HEK293 (cell line): ENCODE results near the gene PPP2R2D.

Experiments
- CTCF ChIA-PET: fragments of 350-600 bp; formaldehyde crosslinking; extraction: SDS; loops from one replicate; lab custom pipeline; 2021; ENCODE audit warnings: antibody characterized with exemption; lab: Yijun Ruan, JAX
- POLR2A ChIA-PET: fragments of 300-600 bp; formaldehyde crosslinking; extraction: SDS; loops from one replicate; lab custom pipeline; 2020; ENCODE audit warnings: antibody characterized with exemption, inconsistent platforms; lab: Yijun Ruan, JAX
- H3K27ac ChIP-seq: fragments of 200-500 bp; sonication (Bioruptor generic); 2 replicates; pipeline ENCODE4 v1.5.1; 2014; ENCODE audit warnings: low read depth, low read length, control low read depth, inconsistent platforms; ENCODE audit errors: extremely low read depth
- H3K36me3 ChIP-seq, 2 experiments: fragments of 200-500 bp in 1 of 2; sonication (Bioruptor generic) in 1 of 2; 1 replicate in 1 of 2; 2 replicates in 1 of 2; pipeline ENCODE4 v1.5.1; 2014 to 2017; ENCODE audit warnings: inconsistent platforms in 2 of 2, low read length in 2 of 2; ENCODE audit not compliant: control insufficient read depth in 2 of 2, insufficient read depth in 1 of 2
- H3K4me1 ChIP-seq: fragments of 200-500 bp; sonication (Bioruptor generic); 2 replicates; pipeline ENCODE4 v1.5.1; 2014; ENCODE audit warnings: mild to moderate bottlenecking, low read length, inconsistent platforms; ENCODE audit not compliant: control insufficient read depth, insufficient read depth
- H3K4me3 ChIP-seq: 2 replicates; pipeline ENCODE4 v1.5.1; 2011; ENCODE audit warnings: low read depth, mild to moderate bottlenecking, control low read depth, low read length, moderate library complexity
- H3K9me3 ChIP-seq: fragments of 200-500 bp; sonication (Bioruptor generic); 2 replicates; pipeline ENCODE4 v1.5.1; 2014; ENCODE audit warnings: low read depth, low read length, inconsistent platforms; ENCODE audit not compliant: control insufficient read depth, insufficient read depth
- BCL11A ChIP-seq: fragments of 450-650 bp; formaldehyde crosslinking; IDR thresholded peaks from 2 replicates; pipeline ENCODE4 v1.5.1; 2016; ENCODE audit warnings: low read depth, missing biosample characterization, missing genetic modification characterization
- BCL6B ChIP-seq: fragments of 450-650 bp; formaldehyde crosslinking; IDR thresholded peaks from 2 replicates; pipeline ENCODE4 v1.5.1; 2017; ENCODE audit warnings: missing biosample characterization, missing genetic modification characterization
- EGR2 ChIP-seq: fragments of 450-650 bp; formaldehyde crosslinking; IDR thresholded peaks from 2 replicates; pipeline ENCODE4 v1.5.1; 2016; ENCODE audit warnings: low read depth, missing biosample characterization, missing genetic modification characterization
- ELK4 ChIP-seq: IDR thresholded peaks from 2 replicates; pipeline ENCODE4 v1.6.1; 2011; ENCODE audit warnings: mild to moderate bottlenecking, low read depth, low read length, borderline replicate concordance
- HOXC10 ChIP-seq: sonication (generic); formaldehyde crosslinking; IDR thresholded peaks from 2 replicates; pipeline ENCODE4 v1.8.1; 2023; ENCODE audit warnings: mild to moderate bottlenecking, missing genetic modification reagents
- REPIN1 ChIP-seq: fragments of 450-650 bp; formaldehyde crosslinking; IDR thresholded peaks from 2 replicates; pipeline ENCODE4 v1.5.1; 2017; ENCODE audit warnings: missing biosample characterization, missing genetic modification characterization, low read depth
- SALL2 ChIP-seq: fragments of 450-650 bp; formaldehyde crosslinking; IDR thresholded peaks from 2 replicates; pipeline ENCODE4 v1.5.0; 2017; ENCODE audit warnings: missing biosample characterization, mild to moderate bottlenecking, missing genetic modification characterization, borderline replicate concordance
- SETDB1 ChIP-seq: IDR thresholded peaks from one replicate; pipeline ENCODE4 v1.6.1; 2017; ENCODE audit warnings: mild to moderate bottlenecking, low read length, moderate library complexity, mixed read lengths; ENCODE audit not compliant: insufficient read length
- ZBTB26 ChIP-seq: fragments of 450-650 bp; formaldehyde crosslinking; optimal IDR thresholded peaks from 2 replicates; pipeline ENCODE3; 2016; ENCODE audit warnings: missing biosample characterization, mild to moderate bottlenecking, missing genetic modification characterization
- ZFP69B ChIP-seq: fragments of 450-650 bp; formaldehyde crosslinking; IDR thresholded peaks from 2 replicates; pipeline ENCODE4 v1.5.1; 2016; ENCODE audit warnings: missing biosample characterization, missing genetic modification characterization
- ZNF157 ChIP-seq: fragments of 450-650 bp; formaldehyde crosslinking; IDR thresholded peaks from 2 replicates; pipeline ENCODE4 v1.5.1; 2016; ENCODE audit warnings: missing biosample characterization, missing genetic modification characterization
- ZNF239 ChIP-seq: fragments of 450-650 bp; formaldehyde crosslinking; IDR thresholded peaks from 2 replicates; pipeline ENCODE4 v1.5.1; 2016; ENCODE audit warnings: missing biosample characterization, missing genetic modification characterization
- ZNF24 ChIP-seq: fragments of 450-650 bp; formaldehyde crosslinking; IDR thresholded peaks from 2 replicates; pipeline ENCODE4 v1.5.1; 2016; ENCODE audit warnings: missing biosample characterization, missing genetic modification characterization
- ZNF302 ChIP-seq: fragments of 450-650 bp; formaldehyde crosslinking; IDR thresholded peaks from 2 replicates; pipeline ENCODE4 v1.5.1; 2016; ENCODE audit warnings: missing biosample characterization, missing genetic modification characterization, low read depth
- ZNF37A ChIP-seq: fragments of 450-650 bp; IDR thresholded peaks from 2 replicates; pipeline ENCODE4 v1.5.1; 2018; ENCODE audit warnings: missing biosample characterization, missing genetic modification characterization
- ZNF394 ChIP-seq: fragments of 450-650 bp; formaldehyde crosslinking; IDR thresholded peaks from 2 replicates; pipeline ENCODE4 v1.5.1; 2016; ENCODE audit warnings: missing biosample characterization, missing genetic modification characterization, mild to moderate bottlenecking, moderate library complexity, borderline replicate concordance
- ZNF624 ChIP-seq: fragments of 450-650 bp; formaldehyde crosslinking; IDR thresholded peaks from 2 replicates; pipeline ENCODE4 v1.5.1; 2017; ENCODE audit warnings: missing biosample characterization, missing genetic modification characterization
- ZNF658 ChIP-seq: fragments of 450-650 bp; formaldehyde crosslinking; IDR thresholded peaks from 2 replicates; pipeline ENCODE4; 2016; ENCODE audit warnings: missing biosample characterization, missing genetic modification characterization
- ZNF677 ChIP-seq: fragments of 450-650 bp; IDR thresholded peaks from 2 replicates; pipeline ENCODE4 v1.5.0; 2018; ENCODE audit warnings: missing biosample characterization, mild to moderate bottlenecking, missing genetic modification characterization, moderate library complexity
- ZNF747 ChIP-seq: fragments of 450-650 bp; formaldehyde crosslinking; IDR thresholded peaks from 2 replicates; pipeline ENCODE4 v1.5.1; 2016; ENCODE audit warnings: missing biosample characterization, missing genetic modification characterization
- ZNF777 ChIP-seq: fragments of 450-650 bp; formaldehyde crosslinking; IDR thresholded peaks from 2 replicates; pipeline ENCODE4 v1.5.1; 2017; ENCODE audit warnings: missing biosample characterization, missing genetic modification characterization, borderline replicate concordance
- ZSCAN5A ChIP-seq: fragments of 450-650 bp; formaldehyde crosslinking; IDR thresholded peaks from 2 replicates; pipeline ENCODE4 v1.5.1; 2016; ENCODE audit warnings: missing biosample characterization, missing genetic modification characterization

Gene PPP2R2D

GRCh38 chr10:131905603-131906268 lies 4.9 kb downstream of the PPP2R2D start (continued):
- TF ChIP-seq ZNF677 (tag by site-specific recombination) (no peak), ZSCAN5A (no peak), BCL6B (tag by site-specific recombination) (no peak), ZNF777 (tag by site-specific recombination) (no peak), ZNF24 (no peak), ZNF394 (tag by site-specific recombination) (no peak), HOXC10 (CRISPR knock-in tag) (no peak), ZBTB26 (no peak), SETDB1 (no peak), ZNF624 (tag by site-specific recombination) (no peak), SALL2 (tag by site-specific recombination) (no peak), ZNF658 (tag by site-specific recombination) (no peak)

GRCh38 chr10:131906269-131906639 lies 5.4 kb downstream of the PPP2R2D start:
- H3K36me3 ChIP-seq = peaks cover 19 to 35% of the 10 kb centered on the region in 2 experiments; a peak in 2 of 3 replicates
- TF ChIP-seq BCL11A (tag by site-specific recombination) (no peak), ZNF157 (tag by site-specific recombination) (no peak), ELK4 (no peak), ZNF239 (no peak), ZFP69B (tag by site-specific recombination) (no peak), EGR2 (no peak), ZNF747 (tag by site-specific recombination) (no peak), REPIN1 (tag by site-specific recombination) (no peak), ZNF302 (tag by site-specific recombination) (no peak), ZNF37A (tag by site-specific recombination) (no peak)
- TF ChIP-seq, all 188 proteins: peak for 0
- ChIA-PET POLR2A (no interaction called here), CTCF (interaction anchor here (0.6 to 1.1 kb wide), 2 partner anchors 37 to 787 kb away, joined by 3 to 4 read pairs; no protein-coding TSS in a partner anchor)
- no peak overlapping the region for H3K4me3 ChIP-seq
- H3K4me1 ChIP-seq = peaks cover 34% of the 10 kb centered on the region
- H3K9me3 ChIP-seq = no peaks in the 10 kb centered on the region
- H3K27ac ChIP-seq = no peak overlapping the region
